ENCODE results near the gene RPS10.

GRCh38 chr6:34438705-34439104 is 12.8 kb upstream of the RPS10 start:
- TF ChIP-seq LEF1 (IDR thresholded peaks at IDR 0.05; ENCODE audit: borderline replicate concordance) (no peak), SUZ12 (IDR thresholded peaks at IDR 0.05) (no peak), CTBP1 (IDR thresholded peaks at IDR 0.05; ENCODE audit: borderline replicate concordance) (no peak), PKNOX1 (IDR thresholded peaks at IDR 0.05) (no peak), SP1 (IDR thresholded peaks at IDR 0.05) (no peak), ZNF384 (IDR thresholded peaks at IDR 0.05) (no peak), FOXM1 (IDR thresholded peaks at IDR 0.05; ENCODE audit: borderline replicate concordance) (no peak), FOXK2 (IDR thresholded peaks at IDR 0.05) (no peak), NFRKB (IDR thresholded peaks at IDR 0.05) (no peak), BHLHE40 (IDR thresholded peaks at IDR 0.05; ENCODE audit: borderline replicate concordance) (no peak), ELF4 (IDR thresholded peaks at IDR 0.05) (no peak)

All from HEK293T (cell line).